Activated CD4-positive, alpha-beta memory T cell treated with anti-CD3 and anti-CD28 coated beads for 36 hours (primary cell): ENCODE measurements around the gene IFI16. TPM values are rescaled to one million over a fixed set of nuclear protein-coding genes. Genes with fewer than 3 reads are reported as not detected.

Source experiments
- CTCF ChIA-PET: fragments of 350-600 bp; sonication (Branson Sonifier 250); formaldehyde crosslinking; loops from one replicate; lab custom pipeline; 2021; ENCODE audit warnings: antibody characterized with exemption, inconsistent platforms; lab: Charles Lee
- POLR2A ChIA-PET: fragments of 350-600 bp; sonication (Branson Sonifier 250); formaldehyde crosslinking; loops from one replicate; lab custom pipeline; 2021; ENCODE audit warnings: antibody characterized with exemption; lab: Charles Lee
- DNase-seq: peaks from one replicate; pipeline ENCODE4 v3.0.0-alpha.2; 2020
- H3K27ac Mint-ChIP-seq: one replicate; pipeline ENCODE4 v1.8.0; 2021; ENCODE audit warnings: mixed read lengths
- H3K27me3 Mint-ChIP-seq: one replicate; pipeline ENCODE4 v1.8.0; 2021; ENCODE audit warnings: mixed read lengths
- H3K36me3 Mint-ChIP-seq: one replicate; pipeline ENCODE4 v1.8.0; 2021; ENCODE audit warnings: mixed read lengths
- H3K4me1 Mint-ChIP-seq: one replicate; pipeline ENCODE4 v1.8.0; 2021; ENCODE audit warnings: low read depth, mixed read lengths
- H3K4me3 Mint-ChIP-seq: one replicate; pipeline ENCODE4 v1.8.0; 2021; ENCODE audit warnings: mild to moderate bottlenecking, mixed read lengths
- H3K9me3 Mint-ChIP-seq: one replicate; pipeline ENCODE4 v1.8.0; 2021; ENCODE audit warnings: mixed read lengths
- intact Hi-C: fragments of 100-400 bp; cut with micrococcal nuclease; formaldehyde crosslinking; loops from one replicate; pipeline ENCODE4 v1.15.1; 2023
- total RNA-seq, 2 experiments: library from RNA; stranded (reverse); gene quantifications; one replicate each; pipeline ENCODE4 v1.2.3, GENCODE V29; 2021

The IFI16 gene
- total RNA-seq, 2 experiments from 2014 or later = 215 to 220 TPM

GRCh38 chr1:159056069-159056698 lies 46.5 kb downstream of the IFI16 start:
- Mint-ChIP-seq H3K27me3 (no peaks in the 10 kb centered on the region), H3K4me3 (no peak overlapping the region), H3K4me1 (peaks cover 59% of the 10 kb centered on the region), H3K9me3 (no peaks in the 10 kb centered on the region), H3K36me3 (peaks cover 80% of the 10 kb centered on the region), H3K27ac (peak overlapping the region; percentile 70)
- DNase-seq = no peak
- ChIA-PET POLR2A (interaction anchor here (0.9 to 1.5 kb wide), 3 partner anchors 20 to 38 kb away, joined by 3 to 4 read pairs (median 4); partner anchors contain the start of gene AIM2), CTCF (interaction anchor here (0.8 to 2.0 kb wide), 5 partner anchors 12 to 550 kb away, joined by 3 to 5 read pairs (median 3); partner anchors contain the start of gene AIM2)
- intact Hi-C loops = no loop called here

- Mint-ChIP-seq H3K36me3 (peaks cover 76% of the 10 kb centered on the region), H3K4me3 (no peak overlapping the region), H3K4me1 (peaks cover 41% of the 10 kb centered on the region), H3K9me3 (no peaks in the 10 kb centered on the region), H3K27me3 (no peaks in the 10 kb centered on the region), H3K27ac (peak overlapping the region; percentile 43)
- POLR2A ChIA-PET = interaction anchor here (1.4 kb wide), 1 partner anchor 30 kb away, joined by 3 read pairs; no protein-coding TSS in a partner anchor
- no peak for DNase-seq
- CTCF ChIA-PET = interaction anchor here (1.4 kb wide), 1 partner anchor 18 kb away, joined by 3 read pairs; no protein-coding TSS in a partner anchor
- intact Hi-C loops = no loop called here
Measured at GRCh38 chr1:159058751-159059150, 49.0 kb downstream of the IFI16 start.

DNA sequence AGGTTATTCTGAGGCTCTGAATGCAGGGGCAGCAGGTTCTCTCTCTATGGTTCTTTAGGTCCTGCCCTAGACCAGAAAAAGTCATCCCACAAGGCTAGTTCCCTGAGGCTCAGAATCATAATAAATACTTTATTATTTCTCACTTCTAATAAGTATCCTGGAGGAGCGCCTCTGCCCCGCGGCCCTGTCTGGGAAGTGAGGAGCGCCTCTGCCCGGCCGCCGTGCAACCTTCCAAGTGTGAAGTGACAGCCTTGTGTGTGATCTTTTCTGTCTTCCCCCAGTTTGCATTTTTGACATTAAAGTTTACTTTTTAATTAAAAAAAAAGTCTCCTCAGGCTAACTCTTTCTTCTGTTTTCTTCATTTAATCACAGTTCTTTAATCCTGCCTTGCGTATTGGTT lies 55.4 kb downstream of the IFI16 start:
- ChIA-PET CTCF (no interaction called here), POLR2A (no interaction called here)
- H3K9me3 Mint-ChIP-seq = no peaks in the 10 kb centered on the region
- no peaks in the 10 kb centered on the region for H3K27me3 Mint-ChIP-seq
- no peak overlapping the region for H3K4me3 Mint-ChIP-seq
- H3K36me3 Mint-ChIP-seq = peaks cover 82% of the 10 kb centered on the region
- H3K27ac Mint-ChIP-seq = no peak overlapping the region
- no peak for DNase-seq
- intact Hi-C loops = no loop called here
- peaks cover 46% of the 10 kb centered on the region for H3K4me1 Mint-ChIP-seq

GRCh38 chr1:159066108-159066507 lies 56.4 kb downstream of the IFI16 start:
- Mint-ChIP-seq H3K27ac (peak overlapping the region; percentile 35), H3K4me3 (no peak overlapping the region), H3K9me3 (no peaks in the 10 kb centered on the region), H3K27me3 (no peaks in the 10 kb centered on the region), H3K4me1 (peaks cover 54% of the 10 kb centered on the region), H3K36me3 (peaks cover 84% of the 10 kb centered on the region)
- intact Hi-C loops = no loop called here
- ChIA-PET POLR2A (no interaction called here), CTCF (no interaction called here)
- DNase-seq = no peak

GRCh38 chr1:159067699-159068621 lies 58.3 kb downstream of the IFI16 start:
- intact Hi-C loops = loop anchor here (1.0 kb wide), 1 partner anchor 8 kb away; the partner anchor contains the start of gene AIM2
- Mint-ChIP-seq H3K4me3 (peak overlapping the region; percentile 45), H3K9me3 (no peaks in the 10 kb centered on the region), H3K27ac (peak overlapping the region; percentile 82), H3K4me1 (peaks cover 67% of the 10 kb centered on the region), H3K36me3 (peaks cover 87% of the 10 kb centered on the region), H3K27me3 (no peaks in the 10 kb centered on the region)
- POLR2A ChIA-PET = interaction anchor here (0.7 to 2.2 kb wide), 9 partner anchors 9 to 125 kb away, joined by 3 to 11 read pairs (median 5); partner anchors contain the start of genes AIM2 and IFI16
- CTCF ChIA-PET = interaction anchor here (0.6 to 6.4 kb wide), 7 partner anchors 9 to 275 kb away, joined by 3 to 52 read pairs (median 3); partner anchors contain the start of gene AIM2
- DNase-seq = no peak

- ChIA-PET CTCF (interaction anchor here (0.7 to 6.4 kb wide), 3 partner anchors 21 to 613 kb away, joined by 3 to 52 read pairs (median 3); no protein-coding TSS in a partner anchor), POLR2A (interaction anchor here (1.2 to 2.2 kb wide), 5 partner anchors 8 to 59 kb away, joined by 5 to 11 read pairs (median 6); partner anchors contain the start of genes AIM2 and IFI16)
- Mint-ChIP-seq H3K27me3 (no peaks in the 10 kb centered on the region), H3K4me3 (no peak overlapping the region), H3K4me1 (peaks cover 73% of the 10 kb centered on the region), H3K36me3 (peaks cover 89% of the 10 kb centered on the region), H3K27ac (peak overlapping the region; percentile 28), H3K9me3 (no peaks in the 10 kb centered on the region)
- DNase-seq = no peak
- intact Hi-C loops = loop anchor here (1.0 kb wide), 1 partner anchor 7 kb away; the partner anchor contains the start of gene AIM2
Measured at GRCh38 chr1:159068886-159069285, 59.2 kb downstream of the IFI16 start.

- peaks cover 65% of the 10 kb centered on the region for H3K4me1 Mint-ChIP-seq
- peak overlapping the region; percentile 82 for H3K27ac Mint-ChIP-seq
- H3K27me3 Mint-ChIP-seq = no peaks in the 10 kb centered on the region
- ChIA-PET CTCF (interaction anchor here (0.5 to 6.4 kb wide), 25 partner anchors 11 to 869 kb away, joined by 3 to 52 read pairs (median 4); partner anchors contain the start of gene IFI16), POLR2A (interaction anchor here (2.4 to 3.3 kb wide), 4 partner anchors 17 to 62 kb away, joined by 11 to 26 read pairs (median 16); partner anchors contain the start of gene IFI16)
- intact Hi-C loops = loop anchor here (1.0 to 10.0 kb wide), 5 partner anchors 18 to 867 kb away; no protein-coding TSS in a partner anchor
- H3K9me3 Mint-ChIP-seq = no peaks in the 10 kb centered on the region
- H3K4me3 Mint-ChIP-seq = peak overlapping the region; percentile 95
- H3K36me3 Mint-ChIP-seq = peaks cover 77% of the 10 kb centered on the region
- no peak for DNase-seq
Measured at GRCh38 chr1:159071970-159072582, 62.4 kb downstream of the IFI16 start.

DNA sequence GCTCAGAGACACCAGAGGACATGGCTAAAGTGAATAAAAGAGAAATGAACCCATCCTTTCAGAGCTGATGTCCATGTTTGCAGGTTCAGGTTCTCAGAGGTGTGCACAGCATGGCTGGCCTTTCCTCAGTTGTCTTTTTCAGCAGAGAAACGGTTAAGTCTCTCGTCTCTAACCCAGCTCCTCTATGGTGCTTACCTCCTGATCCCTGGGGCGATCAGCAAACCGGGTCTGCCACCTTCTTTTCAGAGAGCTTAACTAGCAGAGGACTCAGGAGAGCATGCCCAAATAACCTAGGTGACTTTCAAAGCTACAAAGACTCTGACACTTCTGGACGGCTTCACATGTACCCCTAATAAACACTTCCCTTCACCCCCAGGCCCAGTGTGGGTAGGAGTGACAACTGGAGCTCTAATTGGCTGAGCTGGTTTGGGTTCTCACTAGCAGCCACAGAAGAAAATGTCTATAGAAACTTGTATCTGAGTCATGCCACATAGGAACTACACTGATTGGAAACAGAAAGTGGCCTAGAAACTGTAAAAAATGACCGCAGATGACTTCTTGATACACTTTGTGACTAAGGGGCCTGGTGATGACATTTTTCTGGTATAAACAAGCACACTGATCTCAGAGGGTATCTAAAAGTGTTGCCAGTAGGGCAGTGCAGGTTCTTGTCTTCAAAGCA lies 66.9 kb downstream of the IFI16 start, which contains the start of gene AIM2:
AIM2 (minus strand) TSS at position 329 of the 682 bp plus-strand sequence. CDS start 3,267 bp downstream, outside the sequence.
- H3K36me3 Mint-ChIP-seq = peaks cover 36% of the 10 kb centered on the region
- POLR2A ChIA-PET = interaction anchor here (0.5 to 5.4 kb wide), 19 partner anchors 9 to 848 kb away, joined by 3 to 183 read pairs (median 5); partner anchors contain the start of genes IFI16 and TAGLN2
- CTCF ChIA-PET = interaction anchor here (0.6 to 5.4 kb wide), 14 partner anchors 9 to 873 kb away, joined by 3 to 119 read pairs (median 4); partner anchors contain the start of genes IFI16 and MNDA
- peak within 1 kb of the TSS; percentile 95 for H3K4me3 Mint-ChIP-seq
- H3K27me3 Mint-ChIP-seq = no peaks in the 10 kb centered on the region
- DNase-seq = peak; percentile 87
- peaks cover 60% of the 10 kb centered on the region for H3K4me1 Mint-ChIP-seq
- H3K9me3 Mint-ChIP-seq = no peaks in the 10 kb centered on the region
- intact Hi-C loops = loop anchor here (1.0 to 10.0 kb wide), 12 partner anchors 8 to 1550 kb away; partner anchors contain the start of gene IFI16
- H3K27ac Mint-ChIP-seq = peak within 1 kb of the TSS; percentile 97

GRCh38 chr1:159077120-159077961 lies 67.6 kb downstream of the IFI16 start:
- no peaks in the 10 kb centered on the region for H3K27me3 Mint-ChIP-seq
- intact Hi-C loops = loop anchor here (1.0 to 10.0 kb wide), 10 partner anchors 12 to 1549 kb away; partner anchors contain the start of gene IFI16
- peak overlapping the region; percentile 97 for H3K27ac Mint-ChIP-seq
- peaks cover 30% of the 10 kb centered on the region for H3K36me3 Mint-ChIP-seq
- ChIA-PET POLR2A (interaction anchor here (1.0 to 5.4 kb wide), 16 partner anchors 9 to 848 kb away, joined by 3 to 183 read pairs (median 7); partner anchors contain the start of genes IFI16 and TAGLN2), CTCF (interaction anchor here (0.9 to 5.4 kb wide), 10 partner anchors 9 to 873 kb away, joined by 3 to 119 read pairs (median 5); partner anchors contain the start of gene IFI16)
- peaks cover 52% of the 10 kb centered on the region for H3K4me1 Mint-ChIP-seq
- H3K9me3 Mint-ChIP-seq = no peaks in the 10 kb centered on the region
- peak overlapping the region; percentile 95 for H3K4me3 Mint-ChIP-seq
- DNase-seq = peak; percentile 100
